Vagina (tissue), 2 donors: ENCODE measurements around the gene RAB11FIP4.

Source experiments
- CTCF ChIP-seq, 3 experiments: fragments of 450-650 bp in 2 of 3; fragments of 200-600 bp in 1 of 3; sonication (generic) in 1 of 3; IDR thresholded peaks; one replicate each; pipeline ENCODE4 v1.5.1; 2017 to 2019; ENCODE audit warnings: antibody characterized with exemption in 3 of 3, mild to moderate bottlenecking in 2 of 3, moderate library complexity in 2 of 3
- POLR2A ChIP-seq, 2 donors: fragments of 450-650 bp; IDR thresholded peaks; one replicate each; pipeline ENCODE4 v1.6.1; 2017; ENCODE audit warnings: antibody characterized with exemption in 2 of 2, mild to moderate bottlenecking in 2 of 2, moderate library complexity in 2 of 2
- POLR2AphosphoS5 ChIP-seq, 2 donors: sonication (generic); formaldehyde crosslinking; IDR thresholded peaks; one replicate each; pipeline ENCODE4 v1.9.0; 2017; ENCODE audit warnings: antibody characterized with exemption in 2 of 2, mild to moderate bottlenecking in 2 of 2, low read depth in 1 of 2; ENCODE audit not compliant: insufficient read depth in 1 of 2

- no peak for TF ChIP-seq CTCF (IDR thresholded peaks at IDR 0.05)
- TF ChIP-seq POLR2AphosphoS5 (IDR thresholded peaks at IDR 0.05; ENCODE audit: insufficient read depth in 1 of 2, low read depth in 1 of 2): no peak
- TF ChIP-seq POLR2A (IDR thresholded peaks at IDR 0.05): no peak
These were observed 122.4 kb downstream of the RAB11FIP4 start for GRCh38 chr17:31513731-31514427.
